Muscle of back (tissue), 11 donors: Measurements from ENCODE around the gene SPIN2A. TPM values are rescaled to one million over a fixed set of nuclear protein-coding genes. Genes with fewer than 3 reads are reported as not detected.
"Not testable (repeated sequence)": the region's sequence is repeated elsewhere in the genome, so short reads cannot be mapped to it uniquely, and the experiment has no call there.

ENCODE experiments used
- DNase-seq, 3 donors: peaks; one replicate each; pipeline versions ENCODE4 v3.0.0 to v3.0.0-alpha.2; 2013
- polyA plus RNA-seq, 10 donors: library from polyadenylated mRNA; unstranded; fragments of 120-200 nt; gene quantifications; one replicate each; pipeline ENCODE4 v1.2.1, GENCODE V29; 2013; ENCODE audit not compliant: insufficient read length in 10 of 10

The SPIN2A gene
- polyA plus RNA-seq, 10 donors, result 2.1 to 5.3 (median 3.9) TPM

DNA sequence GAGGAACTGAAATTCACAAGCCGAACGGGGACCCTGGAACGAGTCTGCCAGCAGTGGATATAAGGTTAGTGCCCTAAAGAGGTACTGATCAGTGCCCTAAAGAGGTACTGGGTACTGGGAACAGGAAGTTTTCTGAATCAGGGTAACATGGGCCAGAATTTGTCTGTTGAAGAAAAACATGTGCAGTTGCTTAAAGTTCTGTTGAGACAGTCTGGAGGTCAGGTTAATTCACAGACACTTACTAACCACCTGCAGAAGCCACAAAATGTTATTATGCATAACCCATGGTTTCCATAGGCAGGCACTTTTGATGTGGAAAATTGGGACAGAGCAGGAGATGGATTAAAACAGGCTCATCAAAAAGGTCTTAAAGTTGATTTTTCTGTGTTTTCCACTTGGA is 33.7 kb downstream of the SPIN2A start:
- no peak for DNase-seq

DNA sequence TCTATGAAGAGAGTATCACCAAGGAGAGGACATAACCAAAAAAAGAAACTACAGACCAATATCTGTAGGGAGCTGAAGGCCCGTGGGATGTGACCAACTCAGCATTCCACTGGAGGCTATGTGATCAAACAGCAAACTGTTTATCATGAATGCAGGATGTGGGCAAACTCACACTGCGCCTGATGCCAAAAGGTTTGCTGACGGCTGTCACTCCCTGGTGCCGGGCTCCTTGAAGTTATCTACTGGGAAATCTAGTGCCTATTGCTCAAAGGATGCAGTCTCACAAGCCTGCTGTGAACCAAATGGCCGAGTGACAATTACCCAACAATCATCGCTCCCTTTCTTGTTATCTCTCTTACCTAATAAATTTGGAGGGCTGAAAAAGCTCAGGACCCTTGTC is 34.3 kb downstream of the SPIN2A start:
- DNase-seq, result not testable (repeated sequence)

Other genes with a start within 250 kb of the SPIN2A start
- gene SPIN3, start 141.9 kb downstream of the SPIN2A start, polyA plus RNA-seq, result 10 to 100 TPM in 6 of 10 donors, 1 to 10 TPM in 4; 8.8 to 18.3 (median 10.8) TPM
- 10 to 100 TPM in 9 of 10 donors, 1 to 10 TPM in 1; 9.8 to 14.0 (median 11.4) TPM for gene SPIN2B, start 15.8 kb downstream of the SPIN2A start, polyA plus RNA-seq
- 1 to 10 TPM in 2 of 10 donors, under 1 TPM in 8; 0.40 to 2.0 (median 0.75) TPM for gene FAAH2, start 149.3 kb upstream of the SPIN2A start, polyA plus RNA-seq